Measurements from ENCODE around the gene COMMD8.
"Not testable (repeated sequence)": the region's sequence is repeated elsewhere in the genome, so short reads cannot be mapped to it uniquely, and the experiment has no call there.

The COMMD8 gene

GRCh38 chr4:47463235-47463956 is at the start of gene COMMD8:
COMMD8 (minus strand) TSS chr4:47463702; CDS start chr4:47463651, 51 bp downstream.
- DNase-seq, result peak; percentile 98

- no peak for DNase-seq
These were observed 47.1 kb upstream of the COMMD8 start for GRCh38 chr4:47510506-47511143.

GRCh38 chr4:47505666-47506065 is 42.2 kb upstream of the COMMD8 start:
- no peak for DNase-seq

GRCh38 chr4:47505147-47505546 is 41.6 kb upstream of the COMMD8 start:
- no peak for DNase-seq

- DNase-seq, result no peak
These were observed 37.3 kb upstream of the COMMD8 start for GRCh38 chr4:47500776-47501175.

GRCh38 chr4:47499700-47500099 is 36.2 kb upstream of the COMMD8 start:
- no peak for DNase-seq

GRCh38 chr4:47498899-47499298 is 35.4 kb upstream of the COMMD8 start:
- no peak for DNase-seq

GRCh38 chr4:47494124-47494430 is 30.6 kb upstream of the COMMD8 start:
- DNase-seq, result no peak

GRCh38 chr4:47493238-47494123 is 30.0 kb upstream of the COMMD8 start:
- no peak for DNase-seq

- DNase-seq, result peak; percentile 21
These were observed 27.0 kb upstream of the COMMD8 start for GRCh38 chr4:47490550-47490949.

GRCh38 chr4:47488706-47489105 is 25.2 kb upstream of the COMMD8 start:
- no peak for DNase-seq

GRCh38 chr4:47486727-47487126 is 23.2 kb upstream of the COMMD8 start:
- DNase-seq, result not testable (repeated sequence)

- DNase-seq, result no peak
These were observed 22.8 kb upstream of the COMMD8 start for GRCh38 chr4:47486231-47486673.

- DNase-seq, result no peak
These were observed 22.3 kb upstream of the COMMD8 start for GRCh38 chr4:47485768-47486167.

GRCh38 chr4:47485047-47485692 is 21.7 kb upstream of the COMMD8 start, which contains the start of gene ATP10D:
ATP10D (plus strand) TSS chr4:47485275; CDS start chr4:47512541, 27,266 bp downstream.
- peak; percentile 76 for DNase-seq

GRCh38 chr4:47484168-47484567 is 20.7 kb upstream of the COMMD8 start:
- no peak for DNase-seq

GRCh38 chr4:47483745-47484144 is 20.2 kb upstream of the COMMD8 start:
- DNase-seq, result no peak

- DNase-seq, result no peak
These were observed 18.8 kb upstream of the COMMD8 start for GRCh38 chr4:47482326-47482725.

GRCh38 chr4:47478804-47479203 is 15.3 kb upstream of the COMMD8 start:
- DNase-seq, result no peak

- no peak for DNase-seq
These were observed 11.9 kb upstream of the COMMD8 start for GRCh38 chr4:47475411-47475810.

GRCh38 chr4:47474799-47475198 is 11.3 kb upstream of the COMMD8 start:
- DNase-seq, result no peak

GRCh38 chr4:47473141-47473750 is 9.7 kb upstream of the COMMD8 start:
- DNase-seq, result no peak

GRCh38 chr4:47471591-47471990 is 8.1 kb upstream of the COMMD8 start:
- no peak for DNase-seq

All from CD4-positive, alpha-beta T cell treated with Interleukin-21 for 1 hour (primary cell).